DOHH2 (cell line): Measurements from ENCODE around the gene SCAPER.

ENCODE experiments used
- EZH2phosphoT487 ChIP-seq: fragments of 200-600 bp; sonication (generic); IDR thresholded peaks from 2 replicates; pipeline ENCODE4 v1.6.1; 2017; ENCODE audit warnings: borderline replicate concordance, mild to moderate bottlenecking, antibody characterized with exemption, low read length, moderate library complexity, mixed read lengths
- TF ChIP-seq, protein P1 (sequence below): fragments of 200-600 bp; sonication (generic); IDR thresholded peaks from one replicate; pipeline ENCODE4 v1.5.1; 2014; ENCODE audit warnings: antibody characterized with exemption, mild to moderate bottlenecking, low read depth, low read length; ENCODE audit not compliant: poor library complexity, severe bottlenecking

DNA sequence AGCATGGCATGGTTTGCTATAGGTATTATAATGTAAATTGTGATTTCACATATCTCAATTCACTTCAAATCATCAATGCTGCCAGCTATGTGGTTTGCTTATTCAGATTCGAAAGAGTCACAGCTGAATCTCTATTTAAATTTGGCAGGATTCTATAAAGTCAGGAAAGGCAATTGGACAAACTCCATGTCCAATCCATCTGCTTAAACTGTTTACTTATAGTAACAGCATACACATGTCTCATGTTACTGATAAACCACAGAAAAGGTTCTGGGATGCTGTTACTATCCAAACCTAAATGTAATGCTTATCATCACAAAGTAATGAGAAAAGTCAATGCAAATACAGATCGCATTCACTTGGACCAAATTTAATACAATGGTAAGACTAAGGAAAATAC is 338.9 kb downstream of the SCAPER start:
- TF ChIP-seq, protein P1, sequence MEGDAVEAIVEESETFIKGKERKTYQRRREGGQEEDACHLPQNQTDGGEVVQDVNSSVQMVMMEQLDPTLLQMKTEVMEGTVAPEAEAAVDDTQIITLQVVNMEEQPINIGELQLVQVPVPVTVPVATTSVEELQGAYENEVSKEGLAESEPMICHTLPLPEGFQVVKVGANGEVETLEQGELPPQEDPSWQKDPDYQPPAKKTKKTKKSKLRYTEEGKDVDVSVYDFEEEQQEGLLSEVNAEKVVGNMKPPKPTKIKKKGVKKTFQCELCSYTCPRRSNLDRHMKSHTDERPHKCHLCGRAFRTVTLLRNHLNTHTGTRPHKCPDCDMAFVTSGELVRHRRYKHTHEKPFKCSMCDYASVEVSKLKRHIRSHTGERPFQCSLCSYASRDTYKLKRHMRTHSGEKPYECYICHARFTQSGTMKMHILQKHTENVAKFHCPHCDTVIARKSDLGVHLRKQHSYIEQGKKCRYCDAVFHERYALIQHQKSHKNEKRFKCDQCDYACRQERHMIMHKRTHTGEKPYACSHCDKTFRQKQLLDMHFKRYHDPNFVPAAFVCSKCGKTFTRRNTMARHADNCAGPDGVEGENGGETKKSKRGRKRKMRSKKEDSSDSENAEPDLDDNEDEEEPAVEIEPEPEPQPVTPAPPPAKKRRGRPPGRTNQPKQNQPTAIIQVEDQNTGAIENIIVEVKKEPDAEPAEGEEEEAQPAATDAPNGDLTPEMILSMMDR: no peak
- no peak for TF ChIP-seq EZH2phosphoT487
